Pulmonary artery endothelial cell (primary cell): ENCODE results near the gene SPRING1. TPM values are rescaled to one million over a fixed set of nuclear protein-coding genes. Genes with fewer than 3 reads are reported as not detected.
A peak's percentile ranks its signal among the peaks of the same experiment; 100 is the strongest.
"Not testable (repeated sequence)": the region's sequence is repeated elsewhere in the genome, so short reads cannot be mapped to it uniquely, and the experiment has no call there.

Experiments used
- DNase-seq: peaks from one replicate; pipeline ENCODE4 v3.0.0-alpha.2; 2011; ENCODE audit warnings: low read depth, low spot score
- total RNA-seq: library from RNA; depleted of rRNA; stranded (reverse); fragments of >200 nt; gene quantifications from 2 replicates; pipeline ENCODE4 v1.2.3, GENCODE V29; 2014

The SPRING1 gene, protein sequence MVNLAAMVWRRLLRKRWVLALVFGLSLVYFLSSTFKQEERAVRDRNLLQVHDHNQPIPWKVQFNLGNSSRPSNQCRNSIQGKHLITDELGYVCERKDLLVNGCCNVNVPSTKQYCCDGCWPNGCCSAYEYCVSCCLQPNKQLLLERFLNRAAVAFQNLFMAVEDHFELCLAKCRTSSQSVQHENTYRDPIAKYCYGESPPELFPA
- 28.7 and 42.8 TPM in 2 replicates for total RNA-seq

DNA sequence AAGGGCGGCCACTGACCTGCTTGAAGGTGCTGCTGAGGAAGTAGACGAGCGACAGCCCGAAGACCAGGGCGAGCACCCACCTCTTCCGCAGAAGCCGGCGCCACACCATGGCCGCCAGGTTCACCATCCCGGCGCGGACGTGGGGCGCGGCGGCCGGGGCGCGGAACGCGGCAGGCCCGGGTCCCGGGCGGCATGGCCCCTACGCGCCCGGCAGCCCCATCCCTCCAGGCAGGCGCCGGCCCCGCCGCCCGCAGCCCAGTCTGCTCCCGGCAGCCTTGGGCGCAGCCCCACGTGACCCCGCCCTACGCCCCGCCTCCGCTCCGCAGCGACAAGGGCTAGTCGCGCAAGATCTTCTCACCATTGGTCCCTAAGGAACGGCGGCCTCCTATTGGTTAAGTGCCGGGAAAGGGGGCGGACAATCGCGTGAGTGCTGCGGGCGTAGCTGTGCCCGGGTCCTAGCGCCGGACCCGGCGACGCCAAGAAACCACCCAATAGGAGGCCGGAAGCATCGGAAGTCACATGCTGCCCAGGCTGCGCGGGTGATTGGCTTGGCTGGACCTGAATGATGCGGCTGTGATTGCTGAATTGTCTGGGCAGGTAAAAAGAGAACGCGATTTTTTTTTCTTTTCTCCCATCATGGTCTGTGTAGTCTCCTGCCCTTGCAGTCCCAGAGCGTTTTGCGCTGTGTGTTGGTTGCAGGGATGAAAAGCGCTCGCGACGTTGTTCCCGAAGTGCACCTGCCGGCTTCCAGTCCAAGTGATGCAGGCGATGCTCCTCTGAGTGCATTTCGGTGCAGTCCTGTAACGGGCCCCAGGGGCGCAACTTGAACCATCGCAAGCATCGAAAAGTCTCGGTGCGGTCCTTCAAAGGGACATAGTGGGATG, at the start of gene SPRING1, which contains the start of gene RNFT2:
Gene SPRING1, minus strand, starts transcription at position 296 of the 884 bp plus-strand sequence. Its CDS starts 169 bp downstream, at position 127.
Gene RNFT2, plus strand, starts transcription at position 542 of the 884 bp plus-strand sequence. CDS start 2,183 bp downstream, outside the sequence.
- DNase-seq: peak; percentile 97

GRCh38 chr12:116784238-116784612, 46.4 kb upstream of the SPRING1 start:
- DNase-seq: no peak

DNA sequence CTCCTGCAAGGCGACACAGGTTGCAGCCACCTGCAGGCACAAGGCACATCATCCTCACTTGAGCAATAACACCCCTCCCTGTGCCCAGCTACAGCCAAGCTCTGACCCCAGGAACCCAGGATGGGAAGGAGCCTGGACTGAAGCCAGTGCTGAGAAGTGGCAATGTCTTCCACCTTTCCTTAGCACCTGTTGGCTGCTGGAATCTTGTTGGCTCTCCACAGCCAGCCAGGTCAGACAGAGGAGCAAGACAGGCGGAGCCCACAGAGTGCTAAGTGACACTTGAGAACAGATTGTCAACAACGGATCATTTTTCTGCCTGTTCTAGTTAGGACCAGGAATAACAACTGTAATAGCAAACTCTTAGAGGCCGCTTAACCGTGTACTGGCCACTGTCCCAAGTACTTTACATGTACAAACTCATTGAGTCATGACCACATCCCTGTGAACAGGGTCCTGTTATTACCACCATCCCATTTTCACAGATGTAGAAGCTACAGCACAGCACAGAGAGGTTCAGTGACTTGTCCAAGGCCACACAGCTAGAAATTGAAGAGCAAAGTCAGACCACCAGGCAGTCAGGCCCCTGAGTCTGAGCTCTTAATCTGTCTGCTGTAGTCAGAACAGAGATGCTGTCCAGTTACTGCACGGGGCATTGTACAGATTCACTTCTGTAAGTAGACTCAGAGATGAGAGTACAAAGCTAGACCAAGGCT, 45.8 kb upstream of the SPRING1 start:
- DNase-seq: no peak

DNA sequence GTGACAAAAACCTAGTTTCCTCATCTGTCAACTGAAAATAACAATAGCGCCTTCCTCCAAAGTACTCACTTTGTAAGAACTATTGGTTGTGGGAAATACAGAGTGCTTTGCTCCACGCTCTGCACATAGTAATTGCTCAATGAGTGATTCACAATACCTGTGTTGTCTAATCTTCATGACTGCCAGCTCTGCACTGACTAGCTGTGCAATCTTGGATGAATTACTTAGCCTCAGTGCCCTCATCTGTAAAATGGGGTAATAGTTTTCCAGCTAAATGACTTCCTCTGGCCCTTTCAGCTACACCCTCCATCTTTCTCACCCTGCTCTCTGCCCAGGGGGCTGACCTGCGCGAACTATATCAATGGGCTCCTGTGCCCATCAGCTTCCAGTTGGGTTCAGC, 43.1 kb upstream of the SPRING1 start:
- DNase-seq: no peak

- DNase-seq: no peak
These were observed 41.7 kb upstream of the SPRING1 start for GRCh38 chr12:116779597-116779996.

GRCh38 chr12:116777245-116777644, 39.4 kb upstream of the SPRING1 start:
- DNase-seq: no peak

DNA sequence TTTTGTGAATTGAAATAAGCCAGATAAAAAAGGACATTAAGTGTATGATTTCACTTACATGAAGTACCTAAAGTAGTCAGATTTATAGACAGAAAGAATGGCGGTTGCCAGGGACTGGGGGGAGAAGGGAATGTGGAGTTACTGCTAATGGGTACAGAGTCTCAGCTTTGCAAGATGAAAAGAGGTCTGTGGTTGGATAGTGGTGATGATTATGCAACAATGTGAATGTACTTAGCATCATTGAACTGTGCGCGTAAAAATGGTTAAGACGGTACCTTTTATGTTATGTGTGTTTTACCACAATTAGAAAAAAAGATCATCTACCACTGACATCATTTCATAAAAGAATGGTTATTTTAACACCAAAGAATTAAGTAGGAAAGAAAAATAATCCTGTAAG, 36.2 kb upstream of the SPRING1 start:
- DNase-seq: no peak

DNA sequence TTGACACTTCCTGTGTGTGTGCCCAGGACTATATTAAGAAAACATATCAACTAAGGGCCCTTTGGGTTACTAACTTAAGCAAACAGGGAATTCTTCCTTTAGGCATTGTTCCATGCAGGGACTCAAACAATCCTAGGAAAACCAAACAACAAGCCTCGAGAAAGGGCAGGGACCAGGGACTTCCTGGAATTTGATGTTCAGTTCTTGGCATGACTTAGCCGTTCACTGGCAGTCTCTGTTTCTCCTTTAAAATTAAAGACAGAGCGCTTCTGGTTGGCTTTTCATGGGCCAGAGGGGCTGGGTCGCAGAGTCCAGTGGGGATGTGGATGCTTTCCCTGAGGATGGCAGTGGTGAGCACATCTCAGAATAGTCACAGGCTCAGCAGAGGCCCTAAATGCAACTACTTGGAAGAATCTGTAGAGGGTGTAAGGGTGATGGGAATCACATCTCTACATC, 35.4 kb upstream of the SPRING1 start:
- DNase-seq: peak; percentile 72

DNA sequence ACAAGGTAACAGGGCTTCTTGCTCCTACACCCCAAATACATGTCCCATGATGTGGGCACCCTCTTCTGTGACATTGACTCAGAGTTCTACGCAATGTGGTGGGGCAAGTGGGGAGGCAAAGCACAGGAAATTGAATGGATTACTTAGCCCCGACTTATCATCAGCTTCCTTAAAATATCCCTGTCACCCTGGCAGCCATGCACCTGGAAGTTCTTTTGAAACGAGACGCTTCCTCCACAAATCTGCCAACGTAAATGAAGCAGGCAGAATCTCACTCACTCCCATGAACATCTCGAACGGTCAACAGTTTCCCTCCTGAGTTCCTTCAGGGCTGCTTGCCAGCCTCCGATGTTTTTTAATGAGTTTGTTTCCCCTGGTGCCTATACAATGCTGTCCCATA, 33.8 kb upstream of the SPRING1 start:
- no peak for DNase-seq

DNA sequence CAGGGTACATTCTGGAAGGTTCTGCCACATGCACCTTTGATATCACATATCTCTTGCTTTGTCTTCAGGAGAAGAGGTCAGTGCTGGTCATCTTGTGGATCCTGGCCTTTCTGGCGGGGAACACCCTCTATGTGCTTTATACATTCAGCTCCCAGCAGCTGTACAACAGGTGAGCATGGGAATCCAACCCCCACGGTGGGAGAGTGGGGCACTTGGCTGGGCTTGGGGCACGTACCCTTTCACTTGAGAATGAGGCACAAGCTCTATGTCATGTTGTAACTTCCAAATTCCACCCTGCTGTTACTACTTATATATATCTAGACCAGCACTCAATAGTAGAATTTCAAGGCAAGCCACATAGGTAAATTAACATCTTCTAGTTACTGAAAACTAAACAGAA, 28.9 kb upstream of the SPRING1 start:
- DNase-seq: no peak

- no peak for DNase-seq
These were observed 28.4 kb upstream of the SPRING1 start for GRCh38 chr12:116766285-116766684.

GRCh38 chr12:116765271-116765670, 27.4 kb upstream of the SPRING1 start:
- DNase-seq: no peak

- no peak for DNase-seq
These were observed 23.6 kb upstream of the SPRING1 start for GRCh38 chr12:116761499-116761898.

GRCh38 chr12:116760622-116761020, 22.8 kb upstream of the SPRING1 start:
- no peak for DNase-seq

- no peak for DNase-seq
These were observed 22.1 kb upstream of the SPRING1 start for GRCh38 chr12:116759783-116760621.

GRCh38 chr12:116754783-116755182, 16.9 kb upstream of the SPRING1 start:
- DNase-seq: not testable (repeated sequence)

- not testable (repeated sequence) for DNase-seq
These were observed 16.2 kb upstream of the SPRING1 start for GRCh38 chr12:116754097-116754496.

- DNase-seq: no peak
These were observed 12.4 kb upstream of the SPRING1 start for GRCh38 chr12:116750298-116750697.

DNA sequence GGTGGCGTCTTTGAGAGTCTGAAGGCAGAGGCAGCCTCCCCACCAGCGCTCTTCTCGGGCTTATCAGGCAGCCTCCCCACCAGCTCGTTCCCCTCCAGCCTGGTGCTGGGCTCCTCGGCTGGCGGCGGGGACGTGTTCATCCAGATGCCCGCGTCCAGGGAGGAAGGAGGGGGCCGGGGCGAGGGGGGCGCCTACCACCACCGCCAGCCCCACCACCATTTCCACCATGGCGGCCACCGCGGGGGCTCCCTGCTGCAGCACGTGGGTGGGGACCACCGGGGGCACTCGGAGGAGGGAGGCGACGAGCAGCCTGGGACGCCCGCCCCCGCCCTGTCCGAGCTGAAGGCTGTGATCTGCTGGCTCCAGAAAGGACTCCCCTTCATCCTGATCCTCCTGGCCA, 12.0 kb upstream of the SPRING1 start:
- DNase-seq: no peak

DNA sequence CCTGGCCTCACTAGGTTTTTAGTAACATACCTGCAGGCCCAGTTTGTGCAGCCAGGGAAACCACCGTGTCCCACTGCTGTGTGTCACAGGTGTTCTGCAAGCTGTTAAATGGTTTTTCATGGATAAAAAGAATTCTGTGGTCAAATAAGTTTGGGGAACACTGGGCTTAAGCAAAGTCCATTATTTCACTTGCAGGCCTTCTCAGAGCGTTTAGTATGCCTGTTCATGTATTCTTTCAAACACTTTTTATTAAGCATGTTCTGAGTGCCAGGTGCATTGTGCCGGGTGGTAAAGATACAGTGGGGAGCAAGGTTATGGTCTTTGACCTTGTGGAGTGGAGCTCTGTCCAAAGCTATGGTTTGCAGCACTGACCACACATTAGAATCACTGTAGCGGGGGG, 7.7 kb upstream of the SPRING1 start:
- DNase-seq: no peak

GRCh38 chr12:116744766-116745165, 6.9 kb upstream of the SPRING1 start:
- no peak for DNase-seq
